Fibroblast of pulmonary artery (primary cell): ENCODE data around the gene LCN1.

Source experiments
- DNase-seq: peaks from one replicate; pipeline ENCODE4 v3.0.0-alpha.2; 2010; ENCODE audit warnings: low read depth
- H3K4me3 ChIP-seq: replicated peaks from 2 replicates; pipeline ENCODE4 v1.5.1; 2011; ENCODE audit warnings: low read depth, mild to moderate bottlenecking, control low read depth, low read length, moderate library complexity
- TF ChIP-seq, protein P1 (sequence below): IDR thresholded peaks from 2 replicates; pipeline ENCODE4 v1.5.1; 2011; ENCODE audit warnings: mild to moderate bottlenecking, control low read depth, low read length, inconsistent platforms; ENCODE audit errors: missing control alignments

LCN1 gene

GRCh38 chr9:135568026-135568425 is 46.8 kb downstream of the LCN1 start:
- H3K4me3 ChIP-seq: no peak overlapping the region
- TF ChIP-seq, protein P1, sequence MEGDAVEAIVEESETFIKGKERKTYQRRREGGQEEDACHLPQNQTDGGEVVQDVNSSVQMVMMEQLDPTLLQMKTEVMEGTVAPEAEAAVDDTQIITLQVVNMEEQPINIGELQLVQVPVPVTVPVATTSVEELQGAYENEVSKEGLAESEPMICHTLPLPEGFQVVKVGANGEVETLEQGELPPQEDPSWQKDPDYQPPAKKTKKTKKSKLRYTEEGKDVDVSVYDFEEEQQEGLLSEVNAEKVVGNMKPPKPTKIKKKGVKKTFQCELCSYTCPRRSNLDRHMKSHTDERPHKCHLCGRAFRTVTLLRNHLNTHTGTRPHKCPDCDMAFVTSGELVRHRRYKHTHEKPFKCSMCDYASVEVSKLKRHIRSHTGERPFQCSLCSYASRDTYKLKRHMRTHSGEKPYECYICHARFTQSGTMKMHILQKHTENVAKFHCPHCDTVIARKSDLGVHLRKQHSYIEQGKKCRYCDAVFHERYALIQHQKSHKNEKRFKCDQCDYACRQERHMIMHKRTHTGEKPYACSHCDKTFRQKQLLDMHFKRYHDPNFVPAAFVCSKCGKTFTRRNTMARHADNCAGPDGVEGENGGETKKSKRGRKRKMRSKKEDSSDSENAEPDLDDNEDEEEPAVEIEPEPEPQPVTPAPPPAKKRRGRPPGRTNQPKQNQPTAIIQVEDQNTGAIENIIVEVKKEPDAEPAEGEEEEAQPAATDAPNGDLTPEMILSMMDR: no peak
- no peak for DNase-seq

GRCh38 chr9:135570456-135570855 is 49.2 kb downstream of the LCN1 start:
- H3K4me3 ChIP-seq: no peak overlapping the region
- TF ChIP-seq, protein P1: no peak
- no peak for DNase-seq

- H3K4me3 ChIP-seq: no peak overlapping the region
- no peak for DNase-seq
- TF ChIP-seq, protein P1: no peak
Measured at GRCh38 chr9:135572233-135572632, 51.0 kb downstream of the LCN1 start.

GRCh38 chr9:135573124-135573523 is 51.9 kb downstream of the LCN1 start:
- DNase-seq: no peak
- H3K4me3 ChIP-seq: no peak overlapping the region
- TF ChIP-seq, protein P1: no peak

- TF ChIP-seq, protein P1: no peak
- no peak for DNase-seq
- H3K4me3 ChIP-seq: no peak overlapping the region
Measured at GRCh38 chr9:135574331-135574730, 53.1 kb downstream of the LCN1 start.

DNA sequence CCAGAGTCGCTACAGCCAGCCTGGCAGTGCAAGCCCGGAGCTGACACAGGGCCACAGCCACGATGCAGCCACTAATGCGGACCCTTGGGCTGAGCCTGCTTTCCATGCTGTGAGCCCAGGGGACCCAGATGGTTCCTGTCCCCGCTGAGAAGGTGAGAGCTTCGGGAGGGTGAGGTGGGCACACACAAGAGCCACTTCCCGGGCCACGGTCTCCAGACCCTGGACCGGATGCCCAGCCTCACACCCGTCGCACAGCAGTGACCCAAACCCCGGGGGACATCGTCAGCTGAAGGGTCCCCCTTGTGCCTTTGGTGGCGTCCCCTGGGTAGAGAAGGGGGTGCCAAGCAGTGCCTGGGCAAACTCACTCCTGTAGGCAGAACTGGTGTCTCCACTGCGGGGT is 53.7 kb downstream of the LCN1 start:
- DNase-seq: no peak
- TF ChIP-seq, protein P1: no peak
- H3K4me3 ChIP-seq: no peak overlapping the region
